Measurements from ENCODE around the gene INSR. TPM values are rescaled to one million over a fixed set of nuclear protein-coding genes. Genes with fewer than 3 reads are reported as not detected.

INSR gene
- total and polyA plus RNA-seq, 4 donors, result 5.8 to 64.6 (median 20.9) TPM

- 69 to 81% methylated on average over 22 of the region's 22 CpGs for WGBS, 2 donors
- Histone ChIP-seq H3K4me1 (ENCODE audit: control insufficient read depth in 5 of 5, insufficient read depth in 5 of 5, low read length in 5 of 5) (peaks cover 0 to 2% (median 0%) of the 10 kb centered on the region in 5 donors), H3K4me3 (no peak overlapping the region), H3K9me3 (ENCODE audit: control insufficient read depth in 4 of 4, insufficient read depth in 3 of 4, low read length in 3 of 4) (no peaks in the 10 kb centered on the region), H3K36me3 (ENCODE audit: control insufficient read depth in 4 of 4, insufficient read depth in 4 of 4, low read length in 4 of 4) (peaks cover 4 to 20% (median 11%) of the 10 kb centered on the region in 4 donors), H3K27me3 (ENCODE audit: control insufficient read depth in 3 of 3, insufficient read depth in 3 of 3, low read length in 2 of 3) (no peaks in the 10 kb centered on the region), H3K9ac (ENCODE audit: insufficient read depth in 1 of 2, low read length in 2 of 2) (no peak overlapping the region), H3K27ac (ENCODE audit: low read depth in 1 of 2, low read length in 1 of 2) (no peak overlapping the region)
- no peak for DNase-seq
- no peak for ATAC-seq (ENCODE audit: insufficient read depth, low FRiP score)
- TF ChIP-seq CTCF (IDR thresholded peaks at IDR 0.05; ENCODE audit: control extremely low read depth, extremely low read depth), result no peak
These were observed 26.2 kb downstream of the INSR start for GRCh38 chr19:7267792-7268704.

GRCh38 chr19:7266832-7267231 is 27.4 kb downstream of the INSR start:
- DNase-seq, result no peak
- Histone ChIP-seq H3K27me3 (ENCODE audit: control insufficient read depth in 3 of 3, insufficient read depth in 3 of 3, low read length in 2 of 3) (no peaks in the 10 kb centered on the region), H3K4me3 (no peak overlapping the region), H3K36me3 (ENCODE audit: control insufficient read depth in 4 of 4, insufficient read depth in 4 of 4, low read length in 4 of 4) (peaks cover 4 to 20% (median 12%) of the 10 kb centered on the region in 4 donors), H3K9me3 (ENCODE audit: control insufficient read depth in 4 of 4, insufficient read depth in 3 of 4, low read length in 3 of 4) (no peaks in the 10 kb centered on the region), H3K27ac (ENCODE audit: low read depth in 1 of 2, low read length in 1 of 2) (no peak overlapping the region), H3K4me1 (ENCODE audit: control insufficient read depth in 5 of 5, insufficient read depth in 5 of 5, low read length in 5 of 5) (peaks cover 0 to 2% (median 0%) of the 10 kb centered on the region in 5 donors), H3K9ac (ENCODE audit: insufficient read depth in 1 of 2, low read length in 2 of 2) (no peak overlapping the region)
- 95 to 96% methylated on average over 7 of the region's 7 CpGs for WGBS, 2 donors
- no peak for TF ChIP-seq CTCF (IDR thresholded peaks at IDR 0.05; ENCODE audit: control extremely low read depth, extremely low read depth)
- no peak for ATAC-seq (ENCODE audit: insufficient read depth, low FRiP score)

GRCh38 chr19:7265963-7266362 is 28.3 kb downstream of the INSR start:
- Histone ChIP-seq H3K27ac (ENCODE audit: low read depth in 1 of 2, low read length in 1 of 2) (peak overlapping the region in 1 of 2 donors; percentile 13), H3K27me3 (ENCODE audit: control insufficient read depth in 3 of 3, insufficient read depth in 3 of 3, low read length in 2 of 3) (no peaks in the 10 kb centered on the region), H3K4me3 (no peak overlapping the region), H3K9ac (ENCODE audit: insufficient read depth in 1 of 2, low read length in 2 of 2) (no peak overlapping the region), H3K9me3 (ENCODE audit: control insufficient read depth in 4 of 4, insufficient read depth in 3 of 4, low read length in 3 of 4) (no peaks in the 10 kb centered on the region), H3K4me1 (ENCODE audit: control insufficient read depth in 5 of 5, insufficient read depth in 5 of 5, low read length in 5 of 5) (peaks cover 0 to 4% (median 0%) of the 10 kb centered on the region in 5 donors), H3K36me3 (ENCODE audit: control insufficient read depth in 4 of 4, insufficient read depth in 4 of 4, low read length in 4 of 4) (peaks cover 4 to 20% (median 12%) of the 10 kb centered on the region in 4 donors)
- 28 to 43% methylated on average over 5 of the region's 5 CpGs for WGBS, 2 donors
- no peak for TF ChIP-seq CTCF (IDR thresholded peaks at IDR 0.05; ENCODE audit: control extremely low read depth, extremely low read depth)
- DNase-seq, result peak in 1 of 3 donors; percentile 10
- ATAC-seq (ENCODE audit: insufficient read depth, low FRiP score), result peak; percentile 53

Measured in lung (tissue), 12 donors.